T-helper 2 cell treated with Interferon-gamma antibody and Interleukin-4, amounts not matched to agents 5 μg/mL and 100 μg/mL, for 36 hours (primary cell): ENCODE measurements around the gene CAMK2A.

ENCODE experiments used
- DNase-seq: peaks from one replicate; pipeline ENCODE4 v3.0.0; 2021; ENCODE audit warnings: low spot score
- H3K27ac Mint-ChIP-seq: one replicate; pipeline ENCODE4 v1.8.0; 2021; ENCODE audit warnings: mild to moderate bottlenecking, mixed read lengths
- H3K27me3 Mint-ChIP-seq: one replicate; pipeline ENCODE4 v1.8.0; 2021; ENCODE audit warnings: low read depth, mixed read lengths
- H3K36me3 Mint-ChIP-seq: one replicate; pipeline ENCODE4 v1.8.0; 2021; ENCODE audit warnings: low read depth, mixed read lengths
- H3K4me1 Mint-ChIP-seq: one replicate; pipeline ENCODE4 v1.8.0; 2021; ENCODE audit warnings: low read depth, mixed read lengths
- H3K4me3 Mint-ChIP-seq: one replicate; pipeline ENCODE4 v1.8.0; 2022; ENCODE audit warnings: mild to moderate bottlenecking, moderate library complexity, mixed read lengths
- H3K9me3 Mint-ChIP-seq: one replicate; pipeline ENCODE4 v1.8.0; 2021; ENCODE audit warnings: mixed read lengths

Gene CAMK2A

GRCh38 chr5:150300496-150301169, 11.1 kb upstream of the CAMK2A start:
- H3K4me3 Mint-ChIP-seq = no peak overlapping the region
- peaks cover 38% of the 10 kb centered on the region for H3K27me3 Mint-ChIP-seq

GRCh38 chr5:150299571-150300327, 10.2 kb upstream of the CAMK2A start:
- Mint-ChIP-seq H3K27me3 (peaks cover 34% of the 10 kb centered on the region), H3K4me1 (peaks cover 3% of the 10 kb centered on the region), H3K36me3 (no peaks in the 10 kb centered on the region), H3K4me3 (no peak overlapping the region), H3K27ac (no peak overlapping the region), H3K9me3 (no peaks in the 10 kb centered on the region)
- DNase-seq = no peak

More at GRCh38 chr5:150300496-150301169, 11.1 kb upstream of the CAMK2A start:
- Mint-ChIP-seq H3K9me3 (no peaks in the 10 kb centered on the region), H3K36me3 (no peaks in the 10 kb centered on the region), H3K27ac (no peak overlapping the region), H3K4me1 (peaks cover 3% of the 10 kb centered on the region)
- no peak for DNase-seq

GRCh38 chr5:150298701-150299451, 9.3 kb upstream of the CAMK2A start:
- Mint-ChIP-seq H3K4me1 (peaks cover 3% of the 10 kb centered on the region), H3K9me3 (no peaks in the 10 kb centered on the region), H3K4me3 (no peak overlapping the region), H3K27ac (no peak overlapping the region), H3K27me3 (peaks cover 29% of the 10 kb centered on the region), H3K36me3 (no peaks in the 10 kb centered on the region)
- DNase-seq = no peak

- no peak overlapping the region for H3K27ac Mint-ChIP-seq
- no peaks in the 10 kb centered on the region for H3K9me3 Mint-ChIP-seq
- no peak overlapping the region for H3K4me3 Mint-ChIP-seq
- no peaks in the 10 kb centered on the region for H3K36me3 Mint-ChIP-seq
- peaks cover 3% of the 10 kb centered on the region for H3K4me1 Mint-ChIP-seq
- peaks cover 22% of the 10 kb centered on the region for H3K27me3 Mint-ChIP-seq
- DNase-seq = no peak
These were observed 8.5 kb upstream of the CAMK2A start for GRCh38 chr5:150297934-150298595.

- Mint-ChIP-seq H3K9me3 (no peaks in the 10 kb centered on the region), H3K4me1 (peaks cover 3% of the 10 kb centered on the region), H3K36me3 (no peaks in the 10 kb centered on the region), H3K27me3 (peaks cover 21% of the 10 kb centered on the region), H3K27ac (no peak overlapping the region), H3K4me3 (no peak overlapping the region)
- DNase-seq = no peak
These were observed 7.8 kb upstream of the CAMK2A start for GRCh38 chr5:150297236-150297890.

GRCh38 chr5:150296496-150296895, 6.9 kb upstream of the CAMK2A start:
- Mint-ChIP-seq H3K4me3 (no peak overlapping the region), H3K4me1 (peaks cover 3% of the 10 kb centered on the region), H3K9me3 (no peaks in the 10 kb centered on the region), H3K36me3 (no peaks in the 10 kb centered on the region), H3K27ac (no peak overlapping the region), H3K27me3 (peaks cover 17% of the 10 kb centered on the region)
- DNase-seq = no peak

- H3K27ac Mint-ChIP-seq = no peak overlapping the region
- H3K36me3 Mint-ChIP-seq = no peaks in the 10 kb centered on the region
- peaks cover 3% of the 10 kb centered on the region for H3K4me1 Mint-ChIP-seq
- H3K9me3 Mint-ChIP-seq = no peaks in the 10 kb centered on the region
- peaks cover 12% of the 10 kb centered on the region for H3K27me3 Mint-ChIP-seq
- no peak for DNase-seq
- no peak overlapping the region for H3K4me3 Mint-ChIP-seq
These were observed 6.3 kb upstream of the CAMK2A start for GRCh38 chr5:150295741-150296486.

- no peak overlapping the region for H3K27ac Mint-ChIP-seq
- H3K4me3 Mint-ChIP-seq = no peak overlapping the region
- H3K9me3 Mint-ChIP-seq = no peaks in the 10 kb centered on the region
- H3K27me3 Mint-ChIP-seq = peaks cover 8% of the 10 kb centered on the region
- H3K36me3 Mint-ChIP-seq = no peaks in the 10 kb centered on the region
- no peak for DNase-seq
- peaks cover 2% of the 10 kb centered on the region for H3K4me1 Mint-ChIP-seq
These were observed 5.6 kb upstream of the CAMK2A start for GRCh38 chr5:150295172-150295634.

- H3K4me3 Mint-ChIP-seq = no peak overlapping the region
- no peaks in the 10 kb centered on the region for H3K4me1 Mint-ChIP-seq
- no peaks in the 10 kb centered on the region for H3K36me3 Mint-ChIP-seq
- peaks cover 5% of the 10 kb centered on the region for H3K27me3 Mint-ChIP-seq
- no peaks in the 10 kb centered on the region for H3K9me3 Mint-ChIP-seq
- no peak for DNase-seq
- H3K27ac Mint-ChIP-seq = no peak overlapping the region
These were observed 5.0 kb upstream of the CAMK2A start for GRCh38 chr5:150294551-150295071.

- no peak overlapping the region for H3K27ac Mint-ChIP-seq
- H3K9me3 Mint-ChIP-seq = no peaks in the 10 kb centered on the region
- H3K4me1 Mint-ChIP-seq = no peaks in the 10 kb centered on the region
- H3K36me3 Mint-ChIP-seq = no peaks in the 10 kb centered on the region
- H3K4me3 Mint-ChIP-seq = no peak overlapping the region
- peaks cover 5% of the 10 kb centered on the region for H3K27me3 Mint-ChIP-seq
- DNase-seq = no peak
These were observed 3.7 kb upstream of the CAMK2A start for GRCh38 chr5:150293091-150293941.

- no peaks in the 10 kb centered on the region for H3K36me3 Mint-ChIP-seq
- peaks cover 5% of the 10 kb centered on the region for H3K27me3 Mint-ChIP-seq
- H3K27ac Mint-ChIP-seq = no peak overlapping the region
- H3K4me3 Mint-ChIP-seq = no peak overlapping the region
- no peaks in the 10 kb centered on the region for H3K4me1 Mint-ChIP-seq
- no peaks in the 10 kb centered on the region for H3K9me3 Mint-ChIP-seq
- no peak for DNase-seq
These were observed 2.1 kb upstream of the CAMK2A start for GRCh38 chr5:150291388-150292385.
